BJ (cell line): ENCODE measurements around the gene ZNF277. TPM values are rescaled to one million over a fixed set of nuclear protein-coding genes. Genes with fewer than 3 reads are reported as not detected.

Experiments used
- CTCF ChIA-PET: fragments of 350-600 bp; formaldehyde crosslinking; extraction: SDS; loops from one replicate; lab custom pipeline; 2021; ENCODE audit warnings: antibody characterized with exemption, inconsistent platforms; lab: Yijun Ruan, JAX
- POLR2A ChIA-PET: fragments of 300-600 bp; sonication (Branson Sonifier 250); formaldehyde crosslinking; extraction: SDS; loops from one replicate; lab custom pipeline; 2021; ENCODE audit warnings: antibody characterized with exemption; lab: Charles Lee
- DNase-seq: peaks from one replicate; pipeline ENCODE4 v3.0.0-alpha.2; 2011; ENCODE audit warnings: low read depth
- H3K27me3 ChIP-seq: 2 replicates; pipeline ENCODE4 v1.6.0; 2011; ENCODE audit warnings: low read length; ENCODE audit not compliant: control insufficient read depth, insufficient read depth
- H3K36me3 ChIP-seq: 2 replicates; pipeline ENCODE4 v1.5.1; 2011; ENCODE audit warnings: low read length; ENCODE audit not compliant: control insufficient read depth, insufficient read depth
- H3K4me3 ChIP-seq: 2 replicates; pipeline ENCODE4 v1.5.1; 2011; ENCODE audit warnings: low read depth, mild to moderate bottlenecking, control low read depth, low read length
- CTCF ChIP-seq: IDR thresholded peaks from 2 replicates; pipeline ENCODE4 v1.5.1; 2011; ENCODE audit warnings: low read depth, mild to moderate bottlenecking, control low read depth, inconsistent platforms, low read length, moderate library complexity; ENCODE audit not compliant: insufficient read depth
- polyA plus RNA-seq: library from polyadenylated mRNA; depleted of rRNA; stranded (reverse); fragments of >200 nt; gene quantifications from 2 replicates; pipeline ENCODE4 v1.2.3, GENCODE V29; 2011

The ZNF277 gene
- polyA plus RNA-seq, 1 experiment: 10.0 TPM

GRCh38 chr7:112160771-112161150 is 45.7 kb upstream of the ZNF277 start:
- H3K4me3 ChIP-seq: no peak overlapping the region
- no peak for DNase-seq
- H3K36me3 ChIP-seq: no peaks in the 10 kb centered on the region
- TF ChIP-seq CTCF: no peak
- POLR2A ChIA-PET: no interaction called here
- CTCF ChIA-PET: no interaction called here
- H3K27me3 ChIP-seq: no peaks in the 10 kb centered on the region; the same call in 1 of the 2 replicates

GRCh38 chr7:112161253-112162141 is 45.0 kb upstream of the ZNF277 start:
- Histone ChIP-seq H3K27me3 (no peaks in the 10 kb centered on the region; the same call in 1 of the 2 replicates), H3K4me3 (no peak overlapping the region), H3K36me3 (no peaks in the 10 kb centered on the region)
- CTCF ChIA-PET: interaction anchor here (1.2 kb wide), 1 partner anchor 8 kb away, joined by 3 read pairs; no protein-coding TSS in a partner anchor
- no peak for DNase-seq
- POLR2A ChIA-PET: no interaction called here
- TF ChIP-seq CTCF: no peak

- H3K4me3 ChIP-seq: no peak overlapping the region
- no peaks in the 10 kb centered on the region; the same call in 1 of the 2 replicates for H3K27me3 ChIP-seq
- no peaks in the 10 kb centered on the region for H3K36me3 ChIP-seq
- no peak for DNase-seq
- ChIA-PET POLR2A (no interaction called here), CTCF (interaction anchor here (1.2 kb wide), 1 partner anchor 9 kb away, joined by 3 read pairs; no protein-coding TSS in a partner anchor)
- no peak for TF ChIP-seq CTCF
Observed at GRCh38 chr7:112162142-112162766, 44.2 kb upstream of the ZNF277 start.

- no peak for TF ChIP-seq CTCF
- no peaks in the 10 kb centered on the region for H3K36me3 ChIP-seq
- H3K27me3 ChIP-seq: no peaks in the 10 kb centered on the region; the same call in 1 of the 2 replicates
- DNase-seq: no peak
- CTCF ChIA-PET: interaction anchor here (1.2 kb wide), 1 partner anchor 9 kb away, joined by 3 read pairs; no protein-coding TSS in a partner anchor
- POLR2A ChIA-PET: no interaction called here
- no peak overlapping the region for H3K4me3 ChIP-seq
Observed at GRCh38 chr7:112162784-112163506, 43.5 kb upstream of the ZNF277 start.
